ENCODE data around the gene MAML2.

MAML2 gene

DNA sequence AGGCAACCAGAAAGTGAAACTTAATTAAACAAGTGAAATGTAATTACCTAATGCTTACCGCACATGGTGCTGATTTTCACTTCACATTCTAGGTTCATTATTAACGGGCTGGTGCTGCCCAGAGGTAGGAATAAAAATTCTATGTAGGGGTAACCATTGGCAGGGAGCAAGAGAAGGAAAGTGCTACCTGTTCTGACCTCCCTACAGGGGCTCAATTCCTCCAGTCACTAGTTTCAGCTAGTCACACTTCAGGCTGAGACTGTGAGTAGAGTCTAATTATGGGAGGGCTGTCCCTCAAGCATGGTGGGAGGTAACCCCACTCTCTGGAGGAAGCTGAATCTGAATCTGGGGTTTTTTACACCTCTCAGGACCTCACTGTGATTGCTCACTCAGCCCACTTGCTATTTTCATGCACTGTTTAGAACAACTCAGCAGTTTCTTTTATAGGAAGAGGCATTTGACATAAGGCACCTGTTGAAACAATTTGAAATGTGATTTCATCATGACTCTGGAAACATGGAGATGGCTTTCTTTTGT lies 75.4 kb downstream of the MAML2 start:
- H3K4me1 ChIP-seq (ENCODE audit: control insufficient read depth in 1 of 2, insufficient read depth in 1 of 2, low read depth in 1 of 2, low read length in 1 of 2): peaks cover 43 to 49% of the 10 kb centered on the region in 2 experiments
- H3K9me3 ChIP-seq: no peaks in the 10 kb centered on the region
- TF ChIP-seq, protein P1, sequence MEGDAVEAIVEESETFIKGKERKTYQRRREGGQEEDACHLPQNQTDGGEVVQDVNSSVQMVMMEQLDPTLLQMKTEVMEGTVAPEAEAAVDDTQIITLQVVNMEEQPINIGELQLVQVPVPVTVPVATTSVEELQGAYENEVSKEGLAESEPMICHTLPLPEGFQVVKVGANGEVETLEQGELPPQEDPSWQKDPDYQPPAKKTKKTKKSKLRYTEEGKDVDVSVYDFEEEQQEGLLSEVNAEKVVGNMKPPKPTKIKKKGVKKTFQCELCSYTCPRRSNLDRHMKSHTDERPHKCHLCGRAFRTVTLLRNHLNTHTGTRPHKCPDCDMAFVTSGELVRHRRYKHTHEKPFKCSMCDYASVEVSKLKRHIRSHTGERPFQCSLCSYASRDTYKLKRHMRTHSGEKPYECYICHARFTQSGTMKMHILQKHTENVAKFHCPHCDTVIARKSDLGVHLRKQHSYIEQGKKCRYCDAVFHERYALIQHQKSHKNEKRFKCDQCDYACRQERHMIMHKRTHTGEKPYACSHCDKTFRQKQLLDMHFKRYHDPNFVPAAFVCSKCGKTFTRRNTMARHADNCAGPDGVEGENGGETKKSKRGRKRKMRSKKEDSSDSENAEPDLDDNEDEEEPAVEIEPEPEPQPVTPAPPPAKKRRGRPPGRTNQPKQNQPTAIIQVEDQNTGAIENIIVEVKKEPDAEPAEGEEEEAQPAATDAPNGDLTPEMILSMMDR (IDR thresholded peaks at IDR 0.05): no peak
- no peaks in the 10 kb centered on the region for H3K36me3 ChIP-seq
- no peak overlapping the region for H3K4me3 ChIP-seq (ENCODE audit: low read depth in 1 of 2, low read length in 1 of 2)
- H3K27ac ChIP-seq: peak overlapping the region; percentile 55
- no peaks in the 10 kb centered on the region for H3K27me3 ChIP-seq

DNA sequence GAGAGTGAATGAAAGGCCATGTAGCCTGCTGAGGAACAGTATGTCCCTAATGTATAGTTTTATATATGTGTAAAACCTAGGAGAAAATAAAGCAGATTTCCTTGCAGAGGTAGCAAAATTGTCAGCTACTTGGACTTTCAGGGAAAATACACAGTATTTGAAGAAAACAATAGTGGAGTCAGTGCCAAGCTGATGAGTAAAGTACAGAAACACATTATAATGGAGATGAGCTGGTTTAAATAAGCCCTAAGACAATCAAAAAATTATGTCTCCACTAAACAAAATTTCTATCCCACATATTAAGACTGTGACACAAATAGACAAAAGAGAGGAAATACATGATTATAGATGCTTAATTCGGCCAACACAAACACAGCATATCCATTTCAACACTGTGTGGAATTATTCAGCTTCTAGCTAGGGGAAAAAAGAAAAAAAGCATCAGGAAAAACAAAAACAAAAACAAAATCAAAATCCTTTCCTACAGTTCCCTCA lies 75.9 kb downstream of the MAML2 start:
- TF ChIP-seq, protein P1 (IDR thresholded peaks at IDR 0.05): no peak
- Histone ChIP-seq H3K4me3 (ENCODE audit: low read depth in 1 of 2, low read length in 1 of 2) (no peak overlapping the region), H3K36me3 (no peaks in the 10 kb centered on the region), H3K27ac (peak overlapping the region; percentile 55), H3K4me1 (ENCODE audit: control insufficient read depth in 1 of 2, insufficient read depth in 1 of 2, low read depth in 1 of 2, low read length in 1 of 2) (peaks cover 45 to 54% of the 10 kb centered on the region in 2 experiments), H3K27me3 (no peaks in the 10 kb centered on the region), H3K9me3 (no peaks in the 10 kb centered on the region)

DNA sequence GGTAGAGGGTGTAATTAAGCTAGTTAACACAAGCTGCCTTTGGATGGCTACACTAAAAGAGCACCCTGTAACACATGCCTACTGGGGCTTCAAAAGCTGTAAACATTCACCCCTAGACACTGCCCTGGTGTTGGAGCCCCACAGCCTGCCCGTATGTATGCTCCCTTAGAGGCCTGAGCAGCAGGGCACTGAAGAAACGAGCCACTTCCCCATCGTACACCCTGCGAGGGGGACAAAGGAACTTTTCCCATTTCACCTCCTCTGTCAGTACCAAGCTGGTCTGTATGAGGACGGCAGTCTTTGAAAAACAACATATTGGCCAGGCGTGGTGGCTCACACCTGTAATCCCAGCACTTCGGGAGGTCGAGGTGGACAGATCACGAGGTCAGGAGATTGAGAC lies 77.0 kb downstream of the MAML2 start:
- H3K27ac ChIP-seq: peak overlapping the region; percentile 80

DNA sequence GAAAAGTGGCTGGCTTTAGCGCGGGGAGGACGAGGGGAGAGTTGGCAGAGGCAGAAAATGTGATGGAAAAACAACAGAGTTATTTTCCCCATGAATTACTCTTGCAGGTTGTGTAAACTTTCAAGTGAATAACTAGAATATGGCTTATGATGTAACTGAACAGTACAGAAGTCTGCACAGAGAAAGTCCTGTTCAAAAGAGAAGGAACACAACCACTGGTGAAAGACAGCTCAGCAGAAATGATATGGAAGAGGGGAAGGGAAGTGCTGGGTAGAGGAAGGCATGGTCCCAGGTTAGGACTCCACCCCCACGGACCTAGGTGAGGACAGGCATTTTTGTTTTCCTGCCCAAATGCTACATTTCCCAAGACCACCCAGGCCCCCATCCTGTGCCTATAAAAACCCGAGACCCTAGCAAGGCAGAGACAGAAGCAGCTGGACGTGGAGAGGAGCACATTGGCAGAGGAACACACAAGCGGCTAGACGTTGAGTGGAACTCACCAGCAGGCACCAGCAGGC lies 77.7 kb downstream of the MAML2 start:
- no peaks in the 10 kb centered on the region for H3K36me3 ChIP-seq
- no peak overlapping the region for H3K4me3 ChIP-seq (ENCODE audit: low read depth in 1 of 2, low read length in 1 of 2)
- peak overlapping the region; percentile 80 for H3K27ac ChIP-seq
- H3K9me3 ChIP-seq: no peaks in the 10 kb centered on the region
- peaks cover 45 to 61% of the 10 kb centered on the region in 2 experiments for H3K4me1 ChIP-seq (ENCODE audit: control insufficient read depth in 1 of 2, insufficient read depth in 1 of 2, low read depth in 1 of 2, low read length in 1 of 2)
- H3K27me3 ChIP-seq: no peaks in the 10 kb centered on the region
- TF ChIP-seq, protein P1 (IDR thresholded peaks at IDR 0.05): no peak

More for the DNA sequence above, 77.0 kb downstream of the MAML2 start:
- Histone ChIP-seq H3K27me3 (no peaks in the 10 kb centered on the region), H3K36me3 (no peaks in the 10 kb centered on the region), H3K9me3 (no peaks in the 10 kb centered on the region), H3K4me3 (ENCODE audit: low read depth in 1 of 2, low read length in 1 of 2) (no peak overlapping the region), H3K4me1 (ENCODE audit: control insufficient read depth in 1 of 2, insufficient read depth in 1 of 2, low read depth in 1 of 2, low read length in 1 of 2) (peaks cover 45 to 60% of the 10 kb centered on the region in 2 experiments)
- TF ChIP-seq, protein P1 (IDR thresholded peaks at IDR 0.05): no peak

DNA sequence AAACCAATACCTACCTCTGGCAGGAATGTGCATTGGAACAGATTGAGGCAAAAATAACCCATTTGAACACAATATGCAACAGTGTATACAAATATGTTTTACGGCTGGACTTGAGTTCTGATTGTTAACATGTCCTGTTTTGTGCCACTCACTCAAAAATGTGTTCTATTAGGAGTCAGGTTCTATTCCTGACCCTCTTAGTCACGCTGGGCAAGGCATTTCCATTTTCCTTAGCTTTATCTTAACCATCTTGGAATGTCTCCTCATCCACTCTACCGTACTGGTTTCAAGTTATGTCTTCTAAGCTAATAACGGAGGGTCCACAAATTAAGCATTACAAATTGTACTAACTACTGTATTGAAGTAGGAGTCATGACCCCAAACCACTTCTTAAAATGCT lies 78.6 kb downstream of the MAML2 start:
- H3K27ac ChIP-seq: peak overlapping the region; percentile 80
- TF ChIP-seq, protein P1 (IDR thresholded peaks at IDR 0.05): no peak
- no peaks in the 10 kb centered on the region for H3K27me3 ChIP-seq
- H3K9me3 ChIP-seq: no peaks in the 10 kb centered on the region
- peaks cover 45 to 66% of the 10 kb centered on the region in 2 experiments for H3K4me1 ChIP-seq (ENCODE audit: control insufficient read depth in 1 of 2, insufficient read depth in 1 of 2, low read depth in 1 of 2, low read length in 1 of 2)
- no peaks in the 10 kb centered on the region for H3K36me3 ChIP-seq
- no peak overlapping the region for H3K4me3 ChIP-seq (ENCODE audit: low read depth in 1 of 2, low read length in 1 of 2)
